ENCODE data around the gene RTF1.

The RTF1 gene

DNA sequence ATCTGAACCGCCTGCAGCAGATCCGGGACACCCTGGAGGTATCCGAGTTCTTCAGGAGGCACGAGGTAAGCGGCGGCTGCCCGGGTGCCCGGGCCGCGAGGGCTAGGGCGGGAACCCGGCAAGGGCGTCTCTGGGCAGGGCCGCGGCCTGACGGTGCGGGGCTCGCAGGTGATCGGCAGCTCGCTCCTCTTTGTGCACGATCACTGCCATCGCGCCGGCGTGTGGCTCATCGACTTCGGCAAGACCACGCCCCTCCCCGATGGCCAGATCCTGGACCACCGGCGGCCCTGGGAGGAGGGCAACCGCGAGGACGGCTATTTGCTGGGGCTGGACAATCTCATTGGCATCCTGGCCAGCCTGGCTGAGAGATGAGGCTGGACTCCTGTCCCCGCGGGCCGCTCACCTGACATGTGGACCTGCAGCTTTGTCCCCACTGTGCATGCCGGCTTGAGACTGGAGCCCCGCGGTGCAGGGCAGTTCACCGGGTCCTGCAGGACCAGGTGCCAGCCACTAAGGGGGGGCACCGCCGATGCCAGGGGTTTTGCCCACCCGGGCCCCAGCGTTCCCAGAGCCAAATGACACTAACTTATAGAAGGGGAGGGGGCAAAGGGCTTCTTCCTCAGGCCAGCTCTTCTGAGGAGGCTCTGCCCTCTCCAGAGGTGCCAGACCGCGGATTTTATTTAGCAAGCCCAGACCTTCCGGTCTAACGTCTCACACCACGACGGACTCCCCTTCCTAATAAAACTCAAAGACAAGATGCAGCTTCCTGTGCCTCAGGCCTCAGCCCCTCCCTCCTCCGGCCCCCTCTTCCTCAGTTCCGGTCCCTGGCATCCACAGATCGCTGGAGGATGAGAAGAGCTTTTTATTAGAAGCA is 86.1 kb downstream of the RTF1 start:
- no peak for TF ChIP-seq CTCF (IDR thresholded peaks at IDR 0.05; ENCODE audit: low read depth, low read length)
- no peak overlapping the region for H3K4me3 ChIP-seq (ENCODE audit: low read depth, low read length)

GRCh38 chr15:41503669-41504010 is 86.7 kb downstream of the RTF1 start:
- H3K4me3 ChIP-seq (ENCODE audit: low read depth, low read length) = no peak overlapping the region

GRCh38 chr15:41504751-41505492 is 88.0 kb downstream of the RTF1 start:
- TF ChIP-seq CTCF (IDR thresholded peaks at IDR 0.05; ENCODE audit: low read depth, low read length) = no peak
- no peak overlapping the region for H3K4me3 ChIP-seq (ENCODE audit: low read depth, low read length)

More at GRCh38 chr15:41503669-41504010, 86.7 kb downstream of the RTF1 start:
- no peak for TF ChIP-seq CTCF (IDR thresholded peaks at IDR 0.05; ENCODE audit: low read depth, low read length)

- no peak for TF ChIP-seq CTCF (IDR thresholded peaks at IDR 0.05; ENCODE audit: low read depth, low read length)
Observed at GRCh38 chr15:41505776-41506175, 88.9 kb downstream of the RTF1 start.

DNA sequence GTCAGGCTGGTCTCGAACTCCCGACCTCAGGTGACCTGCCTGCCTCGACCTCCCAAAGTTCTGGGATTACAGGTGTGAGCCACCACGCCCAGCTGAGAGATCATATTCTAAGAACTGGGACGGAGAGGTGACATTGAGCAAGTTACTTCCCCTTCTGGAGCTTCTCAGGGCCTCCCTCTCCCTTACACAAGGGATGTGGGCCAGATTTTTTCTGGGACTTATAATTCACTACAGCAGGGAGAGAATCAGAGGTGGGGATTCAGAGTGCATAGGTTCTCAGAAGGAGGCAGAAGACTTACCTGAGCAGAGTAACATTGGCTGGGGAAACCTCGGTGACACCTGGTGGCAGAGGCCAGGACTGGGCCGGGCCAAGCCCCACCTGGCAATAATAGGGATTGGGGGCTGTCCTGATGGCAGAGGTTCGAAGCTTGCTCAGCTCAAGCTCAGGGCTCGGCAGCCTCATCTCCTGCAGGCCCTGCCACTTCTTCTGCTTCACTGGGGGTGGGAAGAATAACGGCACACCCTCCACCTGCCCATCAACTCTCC is 90.0 kb downstream of the RTF1 start:
- TF ChIP-seq CTCF (IDR thresholded peaks at IDR 0.05; ENCODE audit: low read depth, low read length) = no peak
- H3K4me3 ChIP-seq (ENCODE audit: low read depth, low read length) = no peak overlapping the region

More at GRCh38 chr15:41505776-41506175, 88.9 kb downstream of the RTF1 start:
- H3K4me3 ChIP-seq (ENCODE audit: low read depth, low read length) = no peak overlapping the region

DNA sequence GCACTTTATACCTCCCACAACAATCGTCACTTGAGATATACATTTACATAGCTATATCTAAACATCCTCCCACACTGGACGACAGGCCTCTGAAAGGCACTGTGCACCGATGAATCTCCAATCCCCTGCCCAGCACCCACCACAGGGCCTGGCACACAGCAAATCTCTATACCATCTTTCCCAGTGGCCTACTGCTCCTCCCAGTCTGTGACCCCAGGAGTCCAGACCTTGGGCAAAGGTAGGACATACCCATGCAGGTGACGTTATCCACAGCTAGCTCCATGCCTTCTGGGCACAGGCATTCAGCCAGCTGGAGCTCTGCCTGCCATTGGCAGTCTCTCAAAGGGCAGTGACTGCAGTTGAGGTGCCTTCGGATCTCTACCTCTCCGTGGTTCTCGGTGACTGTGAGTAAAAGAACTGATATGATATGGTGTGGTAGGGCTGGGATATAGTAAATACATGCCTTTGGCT is 91.0 kb downstream of the RTF1 start:
- no peak overlapping the region for H3K4me3 ChIP-seq (ENCODE audit: low read depth, low read length)
- no peak for TF ChIP-seq CTCF (IDR thresholded peaks at IDR 0.05; ENCODE audit: low read depth, low read length)
